Testis (tissue), 3 donors: ENCODE data around the gene GTF3C5. TPM values are rescaled to one million over a fixed set of nuclear protein-coding genes. Genes with fewer than 3 reads are reported as not detected.

Source experiments
- DNase-seq: peaks from one replicate; pipeline ENCODE4 v3.0.0-alpha.2; 2019
- H3K27ac ChIP-seq, 2 donors: fragments of 200-600 bp; sonication (generic); one replicate each; pipeline ENCODE4 v1.5.1; 2019
- H3K27me3 ChIP-seq: fragments of 200-600 bp; sonication (generic); one replicate; pipeline ENCODE4 v1.5.1; 2019
- H3K36me3 ChIP-seq: fragments of 200-600 bp; sonication (generic); one replicate; pipeline ENCODE4 v1.5.1; 2017; ENCODE audit warnings: low read depth; ENCODE audit errors: missing control alignments
- H3K4me1 ChIP-seq: fragments of 200-600 bp; sonication (generic); one replicate; pipeline ENCODE4 v1.5.1; 2019
- H3K4me3 ChIP-seq, 2 donors: fragments of 200-600 bp; sonication (generic); one replicate each; pipeline ENCODE4 v1.5.1; 2017 to 2019
- H3K9me3 ChIP-seq: fragments of 200-600 bp; sonication (generic); one replicate; pipeline ENCODE4 v1.5.1; 2017
- CTCF ChIP-seq, 3 experiments: fragments of 450-650 bp in 2 of 3; fragments of 200-600 bp in 1 of 3; sonication (generic) in 1 of 3; IDR thresholded peaks; one replicate each; pipeline ENCODE4 v1.5.1; 2016 to 2019; ENCODE audit warnings: antibody characterized with exemption in 3 of 3, mild to moderate bottlenecking in 2 of 3, moderate library complexity in 1 of 3
- POLR2A ChIP-seq: fragments of 450-650 bp; IDR thresholded peaks from one replicate; pipeline ENCODE4 v1.6.1; 2017; ENCODE audit warnings: antibody characterized with exemption, mild to moderate bottlenecking, moderate library complexity
- whole genome bisulfite sequencing, 2 donors: methylation state at CpG; one replicate each; pipeline ENCODE4 v1.1.5; 2018; 5-methylcytosine and 5-hydroxymethylcytosine counted together
- intact Hi-C: fragments of 100-400 bp; cut with DNase I; formaldehyde crosslinking; loops from one replicate; pipeline ENCODE4 v1.15.1; 2023; ENCODE audit warnings: low total_unique reads
- microRNA-seq, 2 donors: library from miRNA; unstranded; fragments of <30 nt; microRNA quantifications; one replicate each; pipeline ENCODE4, GENCODE V29; 2016; ENCODE audit warnings: borderline number of aligned reads in 2 of 2, borderline replicate concordance in 1 of 2
- polyA plus RNA-seq: library from polyadenylated mRNA; stranded (reverse); fragments of 350-450 nt; fragmentation: Illumina TruSeq; extraction: RNeasy Lipid Tissue Mini Kit (QIAGEN cat#74804); gene quantifications from one replicate; pipeline ENCODE4 v1.2.3, GENCODE V29; 2014; ENCODE audit warnings: low read depth, low replicate concordance; ENCODE audit not compliant: insufficient read depth
- small RNA-seq, 2 donors: library from RNA; depleted of rRNA; stranded (forward); fragments of <200 nt; gene quantifications; one replicate each; pipeline ENCODE3, GENCODE V24; 2016
- total RNA-seq, 2 donors: library from RNA; depleted of rRNA; stranded (reverse); fragments of >200 nt; gene quantifications; one replicate each; pipeline ENCODE4 v1.2.3, GENCODE V29; 2016

The GTF3C5 gene
- total and polyA plus RNA-seq, 3 donors from 2014 or later, result 66.9 to 117 (median 109) TPM

GRCh38 chr9:133105461-133105770 lies 74.6 kb downstream of the GTF3C5 start:
- Histone ChIP-seq H3K36me3 (no peaks in the 10 kb centered on the region), H3K9me3 (no peaks in the 10 kb centered on the region), H3K27ac (no peak overlapping the region), H3K4me1 (no peaks in the 10 kb centered on the region), H3K4me3 (no peak overlapping the region), H3K27me3 (no peaks in the 10 kb centered on the region)
- TF ChIP-seq POLR2A (no peak), CTCF (IDR thresholded peaks at IDR 0.05) (no peak)
- intact Hi-C loops, result no loop called here
- 95 to 96% methylated on average over 7 of the region's 7 CpGs for WGBS, 2 donors
- DNase-seq, result no peak

GRCh38 chr9:133106511-133107244 lies 75.9 kb downstream of the GTF3C5 start:
- H3K4me1 ChIP-seq, result no peaks in the 10 kb centered on the region
- no peaks in the 10 kb centered on the region for H3K36me3 ChIP-seq
- no peak overlapping the region for H3K4me3 ChIP-seq
- 95 to 96% methylated on average over 9 to 17 of the region's 17 CpGs for WGBS, 2 donors
- DNase-seq, result no peak
- intact Hi-C loops, result no loop called here
- no peak for TF ChIP-seq CTCF (IDR thresholded peaks at IDR 0.05)
- no peak for TF ChIP-seq POLR2A
- H3K9me3 ChIP-seq, result no peaks in the 10 kb centered on the region
- no peaks in the 10 kb centered on the region for H3K27me3 ChIP-seq
- no peak overlapping the region for H3K27ac ChIP-seq

DNA sequence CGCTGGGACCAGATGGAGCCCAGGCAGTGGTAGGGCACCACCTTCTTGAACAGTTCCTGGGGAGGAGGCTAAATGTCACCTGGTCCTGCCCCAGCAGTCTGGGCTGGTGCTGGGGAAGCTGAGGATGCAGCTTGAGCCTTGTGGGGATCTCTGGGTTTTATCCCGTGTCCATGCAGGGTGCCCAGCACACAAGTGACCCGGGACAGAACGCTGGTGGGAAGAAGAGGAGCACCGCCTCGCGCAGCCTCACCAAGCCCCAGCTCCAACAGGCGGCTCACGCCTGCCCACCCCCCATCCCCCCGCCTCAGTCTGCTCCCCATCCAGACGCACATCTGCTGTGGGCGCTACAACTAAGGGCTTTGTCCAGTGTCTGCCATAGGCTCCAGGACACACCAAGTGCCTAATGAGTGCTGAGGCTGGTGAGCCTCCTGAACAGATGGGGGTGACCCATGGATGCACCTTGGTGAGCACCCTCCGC lies 76.5 kb downstream of the GTF3C5 start:
- TF ChIP-seq CTCF (IDR thresholded peaks at IDR 0.05), result no peak
- TF ChIP-seq POLR2A, result no peak
- WGBS, 2 donors, result 88 to 89% methylated on average over 4 to 13 of the region's 13 CpGs
- intact Hi-C loops, result no loop called here
- Histone ChIP-seq H3K27ac (no peak overlapping the region), H3K4me3 (no peak overlapping the region), H3K9me3 (no peaks in the 10 kb centered on the region), H3K36me3 (no peaks in the 10 kb centered on the region), H3K27me3 (no peaks in the 10 kb centered on the region), H3K4me1 (no peaks in the 10 kb centered on the region)
- DNase-seq, result no peak

Small RNAs within 50 kb of the gene (microRNA-seq; reads per million reads assigned to microRNA genes)
- 3.5 to 8.3 reads per million in 2 donors for gene MIR6877

Small RNAs within 50 kb of the gene (small RNA-seq; reads per million reads assigned to genes)
- gene MIR6877, result 0 reads per million in 2 donors

Other genes starting within 250 kb of the GTF3C5 start
- 10 to 100 TPM; 15.0 to 15.1 TPM for gene AK8, start 152.7 kb upstream of the GTF3C5 start, total RNA-seq
- gene AK8, start 152.7 kb upstream of the GTF3C5 start, polyA plus RNA-seq, result 54.8 TPM
- gene SPACA9, start 152.1 kb upstream of the GTF3C5 start, total RNA-seq, result 100 to 1,000 TPM in 1 of 2 donors, 10 to 100 TPM in 1; 61.2 to 115 TPM
- 179 TPM for gene SPACA9, start 152.1 kb upstream of the GTF3C5 start, polyA plus RNA-seq
- 100 to 1,000 TPM; 100 to 108 TPM for gene TSC1, start 86.4 kb upstream of the GTF3C5 start, total RNA-seq
- gene TSC1, start 86.4 kb upstream of the GTF3C5 start, polyA plus RNA-seq, result 78.4 TPM
- gene GFI1B, start 52.3 kb upstream of the GTF3C5 start, total RNA-seq, result 1 to 10 TPM; 4.3 to 9.7 TPM
- gene GFI1B, start 52.3 kb upstream of the GTF3C5 start, polyA plus RNA-seq, result 12.6 TPM
- 1 to 10 TPM; 2.4 to 2.6 TPM for gene CEL, start 31.0 kb downstream of the GTF3C5 start, total RNA-seq
- gene CEL, start 31.0 kb downstream of the GTF3C5 start, polyA plus RNA-seq, result 2.1 TPM
- 10 to 100 TPM; 32.5 to 42.4 TPM for gene RALGDS, start 90.2 kb downstream of the GTF3C5 start, total RNA-seq
- gene RALGDS, start 90.2 kb downstream of the GTF3C5 start, polyA plus RNA-seq, result 23.0 TPM
- gene GBGT1, start 132.9 kb downstream of the GTF3C5 start, total RNA-seq, result 10 to 100 TPM in 1 of 2 donors, 1 to 10 TPM in 1; 5.6 to 11.2 TPM
- 4.0 TPM for gene GBGT1, start 132.9 kb downstream of the GTF3C5 start, polyA plus RNA-seq
- gene OBP2B, start 178.3 kb downstream of the GTF3C5 start, total RNA-seq, result 10 to 100 TPM; 34.0 to 53.0 TPM
- gene OBP2B, start 178.3 kb downstream of the GTF3C5 start, polyA plus RNA-seq, result 35.1 TPM
- gene ABO, start 244.2 kb downstream of the GTF3C5 start, total RNA-seq, result 10 to 100 TPM; 25.6 to 31.1 TPM
- gene ABO, start 244.2 kb downstream of the GTF3C5 start, polyA plus RNA-seq, result 10.4 TPM